ENCODE results near the gene INO80C.
"Not testable (repeated sequence)": the region's sequence is repeated elsewhere in the genome, so short reads cannot be mapped to it uniquely, and the experiment has no call there.

The INO80C gene

GRCh38 chr18:35457140-35457704 lies 40.5 kb downstream of the INO80C start:
- no peak for TF ChIP-seq CTCF (IDR thresholded peaks at IDR 0.05)
- Histone ChIP-seq H3K27ac (peak overlapping the region in 1 of 2 donors; percentile 42), H3K4me3 (no peak overlapping the region), H3K36me3 (no peaks in the 10 kb centered on the region), H3K9me3 (no peaks in the 10 kb centered on the region), H3K4me1 (peaks cover 0 to 65% (median 17%) of the 10 kb centered on the region in 4 donors), H3K27me3 (no peaks in the 10 kb centered on the region)
- intact Hi-C loops (cut with DNase I; ENCODE audit: low total_unique reads) = no loop called here
- DNase-seq = no peak

- Histone ChIP-seq H3K27ac (peak overlapping the region in 1 of 2 donors; percentile 42), H3K4me1 (peaks cover 0 to 54% (median 10%) of the 10 kb centered on the region in 4 donors), H3K9me3 (no peaks in the 10 kb centered on the region), H3K27me3 (no peaks in the 10 kb centered on the region), H3K36me3 (no peaks in the 10 kb centered on the region), H3K4me3 (no peak overlapping the region)
- DNase-seq = no peak
- TF ChIP-seq CTCF (IDR thresholded peaks at IDR 0.05) = no peak
- intact Hi-C loops (cut with DNase I; ENCODE audit: low total_unique reads) = no loop called here
These were observed 41.6 kb downstream of the INO80C start for GRCh38 chr18:35455926-35456763.

- no peak overlapping the region for H3K4me3 ChIP-seq
- no peak overlapping the region for H3K27ac ChIP-seq
- intact Hi-C loops (cut with DNase I; ENCODE audit: low total_unique reads) = no loop called here
- peaks cover 0 to 41% (median 7%) of the 10 kb centered on the region in 4 donors for H3K4me1 ChIP-seq
- no peaks in the 10 kb centered on the region for H3K27me3 ChIP-seq
- no peak for DNase-seq
- no peak for TF ChIP-seq CTCF (IDR thresholded peaks at IDR 0.05)
- H3K36me3 ChIP-seq = no peaks in the 10 kb centered on the region
- no peaks in the 10 kb centered on the region for H3K9me3 ChIP-seq
These were observed 43.0 kb downstream of the INO80C start for GRCh38 chr18:35454803-35455202.

GRCh38 chr18:35453065-35453464 lies 44.7 kb downstream of the INO80C start:
- DNase-seq; intact Hi-C loops (cut with DNase I; ENCODE audit: low total_unique reads); H3K4me3 ChIP-seq; H3K27ac ChIP-seq; H3K27me3 ChIP-seq; H3K9me3 ChIP-seq; H3K36me3 ChIP-seq: not testable (repeated sequence)
- H3K4me1 ChIP-seq = peaks cover 0 to 25% (median 0%) of the 10 kb centered on the region in 4 donors

GRCh38 chr18:35451916-35452315 lies 45.8 kb downstream of the INO80C start:
- no peaks in the 10 kb centered on the region for H3K27me3 ChIP-seq
- peaks cover 0 to 15% (median 0%) of the 10 kb centered on the region in 4 donors for H3K4me1 ChIP-seq
- TF ChIP-seq CTCF (IDR thresholded peaks at IDR 0.05) = no peak
- no peaks in the 10 kb centered on the region for H3K36me3 ChIP-seq
- intact Hi-C loops (cut with DNase I; ENCODE audit: low total_unique reads) = no loop called here
- H3K9me3 ChIP-seq = no peaks in the 10 kb centered on the region
- H3K27ac ChIP-seq = no peak overlapping the region
- H3K4me3 ChIP-seq = no peak overlapping the region
- DNase-seq = no peak

GRCh38 chr18:35451032-35451431 lies 46.7 kb downstream of the INO80C start:
- Histone ChIP-seq H3K27ac (no peak overlapping the region), H3K4me3 (no peak overlapping the region), H3K36me3 (no peaks in the 10 kb centered on the region), H3K9me3 (no peaks in the 10 kb centered on the region), H3K27me3 (no peaks in the 10 kb centered on the region), H3K4me1 (peaks cover 0 to 7% (median 0%) of the 10 kb centered on the region in 4 donors)
- intact Hi-C loops (cut with DNase I; ENCODE audit: low total_unique reads) = no loop called here
- no peak for TF ChIP-seq CTCF (IDR thresholded peaks at IDR 0.05)
- DNase-seq = no peak
